HUES6 (cell line): Measurements from ENCODE around the gene DRD1.

Source experiments
- H3K27ac ChIP-seq: 2 replicates; pipeline ENCODE4 v1.7.0; 2013; ENCODE audit warnings: low read depth, mild to moderate bottlenecking, low read length, inconsistent platforms
- H3K27me3 ChIP-seq: 2 replicates; pipeline ENCODE4 v1.6.1; 2013; ENCODE audit warnings: low read length; ENCODE audit not compliant: control insufficient read depth, insufficient read depth
- H3K36me3 ChIP-seq: 2 replicates; pipeline ENCODE4 v1.6.1; 2013; ENCODE audit warnings: low read length; ENCODE audit not compliant: control insufficient read depth, insufficient read depth
- H3K4me1 ChIP-seq: 2 replicates; pipeline ENCODE4 v1.6.1; 2013; ENCODE audit warnings: low read length; ENCODE audit not compliant: control insufficient read depth, insufficient read depth
- H3K4me3 ChIP-seq: 2 replicates; pipeline ENCODE4 v1.5.1; 2013; ENCODE audit warnings: low read depth, low read length
- H3K9ac ChIP-seq: one replicate; pipeline ENCODE4 v1.6.1; 2013; ENCODE audit warnings: mild to moderate bottlenecking, low read length
- H3K9me3 ChIP-seq: 2 replicates; pipeline ENCODE4 v1.6.1; 2013; ENCODE audit warnings: low read depth, low read length; ENCODE audit not compliant: control insufficient read depth, insufficient read depth

DRD1 gene

GRCh38 chr5:175467983-175468690, 24.2 kb upstream of the DRD1 start:
- Histone ChIP-seq H3K36me3 (no peaks in the 10 kb centered on the region), H3K27me3 (no peaks in the 10 kb centered on the region), H3K9ac (no peak overlapping the region), H3K4me3 (no peak overlapping the region), H3K4me1 (0 out of 2 replicates have a peak, but pooled peaks cover 3% of the 10 kb centered on the region), H3K27ac (no peak overlapping the region), H3K9me3 (no peaks in the 10 kb centered on the region)

GRCh38 chr5:175466700-175467318, 22.8 kb upstream of the DRD1 start:
- no peaks in the 10 kb centered on the region for H3K27me3 ChIP-seq
- 0 out of 2 replicates have a peak, but pooled peaks cover 3% of the 10 kb centered on the region for H3K4me1 ChIP-seq
- peaks cover 2% of the 10 kb centered on the region for H3K9me3 ChIP-seq
- H3K9ac ChIP-seq = no peak overlapping the region
- no peak overlapping the region for H3K27ac ChIP-seq
- no peaks in the 10 kb centered on the region for H3K36me3 ChIP-seq
- no peak overlapping the region for H3K4me3 ChIP-seq

- Histone ChIP-seq H3K9ac (no peak overlapping the region), H3K4me3 (no peak overlapping the region), H3K4me1 (0 out of 2 replicates have a peak, but pooled peaks cover 3% of the 10 kb centered on the region), H3K27ac (no peak overlapping the region), H3K27me3 (no peaks in the 10 kb centered on the region), H3K36me3 (no peaks in the 10 kb centered on the region), H3K9me3 (peaks cover 2% of the 10 kb centered on the region)
Measured at GRCh38 chr5:175465282-175465681, 21.3 kb upstream of the DRD1 start.

GRCh38 chr5:175464942-175465233, 20.9 kb upstream of the DRD1 start:
- H3K9me3 ChIP-seq = peaks cover 2% of the 10 kb centered on the region
- H3K36me3 ChIP-seq = no peaks in the 10 kb centered on the region
- no peaks in the 10 kb centered on the region for H3K27me3 ChIP-seq
- 0 out of 2 replicates have a peak, but pooled peaks cover 3% of the 10 kb centered on the region for H3K4me1 ChIP-seq
- H3K27ac ChIP-seq = no peak overlapping the region
- no peak overlapping the region for H3K9ac ChIP-seq
- H3K4me3 ChIP-seq = no peak overlapping the region

GRCh38 chr5:175464074-175464941, 20.3 kb upstream of the DRD1 start:
- Histone ChIP-seq H3K4me1 (0 out of 2 replicates have a peak, but pooled peaks cover 3% of the 10 kb centered on the region), H3K9me3 (peaks cover 2% of the 10 kb centered on the region), H3K36me3 (no peaks in the 10 kb centered on the region), H3K9ac (no peak overlapping the region), H3K4me3 (no peak overlapping the region), H3K27ac (no peak overlapping the region), H3K27me3 (no peaks in the 10 kb centered on the region)

GRCh38 chr5:175463641-175464040, 19.7 kb upstream of the DRD1 start:
- Histone ChIP-seq H3K36me3 (no peaks in the 10 kb centered on the region), H3K4me1 (0 out of 2 replicates have a peak, but pooled peaks cover 3% of the 10 kb centered on the region), H3K9ac (no peak overlapping the region), H3K27ac (no peak overlapping the region), H3K27me3 (no peaks in the 10 kb centered on the region), H3K9me3 (peaks cover 2% of the 10 kb centered on the region), H3K4me3 (no peak overlapping the region)

GRCh38 chr5:175461370-175461769, 17.4 kb upstream of the DRD1 start:
- 0 out of 2 replicates have a peak, but pooled peaks cover 3% of the 10 kb centered on the region for H3K4me1 ChIP-seq
- no peak overlapping the region for H3K27ac ChIP-seq
- no peak overlapping the region for H3K9ac ChIP-seq
- peaks cover 2% of the 10 kb centered on the region for H3K9me3 ChIP-seq
- no peaks in the 10 kb centered on the region for H3K36me3 ChIP-seq
- H3K27me3 ChIP-seq = no peaks in the 10 kb centered on the region
- no peak overlapping the region for H3K4me3 ChIP-seq

- 0 out of 2 replicates have a peak, but pooled peaks cover 3% of the 10 kb centered on the region for H3K4me1 ChIP-seq
- H3K9me3 ChIP-seq = peaks cover 2% of the 10 kb centered on the region
- no peaks in the 10 kb centered on the region for H3K27me3 ChIP-seq
- no peak overlapping the region for H3K27ac ChIP-seq
- no peak overlapping the region for H3K4me3 ChIP-seq
- H3K9ac ChIP-seq = no peak overlapping the region
- H3K36me3 ChIP-seq = no peaks in the 10 kb centered on the region
Measured at GRCh38 chr5:175460552-175460951, 16.6 kb upstream of the DRD1 start.

GRCh38 chr5:175460126-175460525, 16.1 kb upstream of the DRD1 start:
- H3K9me3 ChIP-seq = peaks cover 2% of the 10 kb centered on the region
- no peak overlapping the region for H3K4me3 ChIP-seq
- no peak overlapping the region for H3K27ac ChIP-seq
- H3K27me3 ChIP-seq = no peaks in the 10 kb centered on the region
- H3K36me3 ChIP-seq = no peaks in the 10 kb centered on the region
- no peak overlapping the region for H3K9ac ChIP-seq
- 0 out of 2 replicates have a peak, but pooled peaks cover 3% of the 10 kb centered on the region for H3K4me1 ChIP-seq

- no peak overlapping the region for H3K4me3 ChIP-seq
- peaks cover 2% of the 10 kb centered on the region for H3K9me3 ChIP-seq
- H3K4me1 ChIP-seq = no peaks in the 10 kb centered on the region
- H3K9ac ChIP-seq = no peak overlapping the region
- H3K27ac ChIP-seq = no peak overlapping the region
- no peaks in the 10 kb centered on the region for H3K36me3 ChIP-seq
- H3K27me3 ChIP-seq = no peaks in the 10 kb centered on the region; the same call in 1 of the 2 replicates
Measured at GRCh38 chr5:175457466-175457865, 13.5 kb upstream of the DRD1 start.
